ENCODE data around the gene PIGU. TPM values are rescaled to one million over a fixed set of nuclear protein-coding genes. Genes with fewer than 3 reads are reported as not detected.

Gene PIGU
- total and polyA plus RNA-seq, 2 donors (not counting 3 experiments of a cell fraction or from before 2014, with no cell fraction given), result 20.3 to 81.8 TPM

- H3K4me3 ChIP-seq (replicated peaks in 1 of 3; ENCODE audit: insufficient read depth in 1 of 3, low read depth in 1 of 3, low read length in 3 of 3), result no peak overlapping the region
- H3K27me3 ChIP-seq (ENCODE audit: control insufficient read depth in 2 of 2, insufficient read depth in 2 of 2, low read length in 2 of 2), result no peaks in the 10 kb centered on the region
- peaks cover 21% of the 10 kb centered on the region for H3K4me1 ChIP-seq (ENCODE audit: control insufficient read depth, extremely low read depth, insufficient read depth, low read length)
- peaks cover 54% of the 10 kb centered on the region for H3K79me2 ChIP-seq (ENCODE audit: control insufficient read depth, insufficient read depth, low read length)
- no peak for DNase-seq (ENCODE audit: low read depth, low spot score)
- no peak for FAIRE-seq
- no peak overlapping the region for H3K9ac ChIP-seq (replicated peaks; ENCODE audit: extremely low read depth, insufficient read depth, low read length)
- ChIA-PET POLR2A (no interaction called here), CTCF (interaction anchor here (2.2 to 5.8 kb wide), 2 partner anchors 212 to 333 kb away, joined by 25 to 107 read pairs; no protein-coding TSS in a partner anchor)
- no peak overlapping the region for H3K4me2 ChIP-seq (ENCODE audit: insufficient read depth, low read length)
- no peaks in the 10 kb centered on the region for H4K20me1 ChIP-seq (replicated peaks; ENCODE audit: control insufficient read depth, extremely low read depth, insufficient read depth, low read length)
- H3K9me1 ChIP-seq (replicated peaks; ENCODE audit: control insufficient read depth, extremely low read depth, insufficient read depth, low read length), result no peaks in the 10 kb centered on the region
- no peak for TF ChIP-seq POLR2A (IDR thresholded peaks at IDR 0.05; ENCODE audit: low read depth, low read length)
- TF ChIP-seq EZH2 (IDR thresholded peaks at IDR 0.05; ENCODE audit: borderline replicate concordance, low read depth, low read length, severe bottlenecking), result no peak
- TF ChIP-seq FOS (IDR thresholded peaks at IDR 0.05; ENCODE audit: borderline replicate concordance, insufficient read depth, low read length), result no peak
- TF ChIP-seq MYC (IDR thresholded peaks at IDR 0.05; ENCODE audit: low read depth, low read length), result no peak
- no peak for TF ChIP-seq GATA2 (IDR thresholded peaks at IDR 0.05; ENCODE audit: insufficient read depth, insufficient read length, low read depth, low read length)
- TF ChIP-seq JUN (IDR thresholded peaks at IDR 0.05; ENCODE audit: borderline replicate concordance, insufficient read depth, insufficient read length, low read depth), result no peak
- no peak for TF ChIP-seq MAX (IDR thresholded peaks at IDR 0.05; ENCODE audit: insufficient read depth, insufficient read length)
- no peak for TF ChIP-seq POLR2AphosphoS5 (IDR thresholded peaks at IDR 0.05; ENCODE audit: insufficient read depth, low read depth, low read length)
- no peak for TF ChIP-seq CTCF (IDR thresholded peaks at IDR 0.05; ENCODE audit: extremely low read depth in 1 of 2, insufficient read depth in 1 of 2, low read depth in 1 of 2, low read length in 2 of 2)
- H3K36me3 ChIP-seq (ENCODE audit: control insufficient read depth in 2 of 2, extremely low read depth in 1 of 2, insufficient read depth in 2 of 2, low read length in 2 of 2), result peaks cover 7 to 15% of the 10 kb centered on the region in 2 experiments
- no peak overlapping the region for H2AFZ ChIP-seq (ENCODE audit: low read depth, low read length)
- intact Hi-C loops (cut with micrococcal nuclease), result no loop called here
- dilution Hi-C loops (cut with MboI; ENCODE audit: extremely low pct_ligation_motif_present, low sequenced_read_pairs), result no loop called here
- BruUV-seq (replicated peaks), result no TSS peak
- H3K9me3 ChIP-seq (replicated peaks; ENCODE audit: control insufficient read depth, insufficient read depth, low read length), result no peaks in the 10 kb centered on the region
- H3K27ac ChIP-seq (ENCODE audit: insufficient read depth, low read depth, low read length), result no peak overlapping the region
These were observed 152.5 kb downstream of the PIGU start for GRCh38 chr20:34524426-34524825.

Measured in endothelial cell of umbilical vein (primary cell).